ENCODE results near the gene GPRC5D.
A peak's percentile ranks its signal among the peaks of the same experiment; 100 is the strongest.

The GPRC5D gene

GRCh38 chr12:12943586-12944260 lies 8.2 kb downstream of the GPRC5D start:
- H3K27ac ChIP-seq = peak overlapping the region in 1 of 21 experiments; percentile 31
- no peak overlapping the region for H3K4me3 ChIP-seq

GRCh38 chr12:12941450-12942350 lies 10.3 kb downstream of the GPRC5D start:
- Histone ChIP-seq H3K27ac (no peak overlapping the region), H3K4me3 (no peak overlapping the region)

- Histone ChIP-seq H3K4me3 (no peak overlapping the region), H3K27ac (no peak overlapping the region)
These were observed 12.1 kb downstream of the GPRC5D start for GRCh38 chr12:12939888-12940287.

GRCh38 chr12:12938541-12938940 lies 13.4 kb downstream of the GPRC5D start:
- H3K27ac ChIP-seq = no peak overlapping the region
- no peak overlapping the region for H3K4me3 ChIP-seq

GRCh38 chr12:12936983-12937491 lies 14.9 kb downstream of the GPRC5D start:
- H3K27ac ChIP-seq = no peak overlapping the region
- no peak overlapping the region for H3K4me3 ChIP-seq

- no peak overlapping the region for H3K4me3 ChIP-seq
- no peak overlapping the region for H3K27ac ChIP-seq
These were observed 17.4 kb downstream of the GPRC5D start for GRCh38 chr12:12934556-12934955.

GRCh38 chr12:12933742-12934141 lies 18.2 kb downstream of the GPRC5D start:
- Histone ChIP-seq H3K27ac (no peak overlapping the region), H3K4me3 (no peak overlapping the region)

GRCh38 chr12:12930633-12931219 lies 21.2 kb downstream of the GPRC5D start:
- H3K4me3 ChIP-seq = no peak overlapping the region
- no peak overlapping the region for H3K27ac ChIP-seq

- Histone ChIP-seq H3K4me3 (no peak overlapping the region), H3K27ac (no peak overlapping the region)
These were observed 22.3 kb downstream of the GPRC5D start for GRCh38 chr12:12929696-12930095.

- Histone ChIP-seq H3K4me3 (peak overlapping the region; percentile 2 to 44 (median 23)), H3K27ac (peak overlapping the region in 11 of 21 experiments; percentile 12 to 70 (median 47))
These were observed 24.5 kb downstream of the GPRC5D start for GRCh38 chr12:12927211-12928079.

- Histone ChIP-seq H3K4me3 (no peak overlapping the region), H3K27ac (peak overlapping the region in 3 of 21 experiments; percentile 4 to 53 (median 42))
These were observed 25.3 kb downstream of the GPRC5D start for GRCh38 chr12:12926571-12927071.

GRCh38 chr12:12925388-12925787 lies 26.6 kb downstream of the GPRC5D start:
- H3K27ac ChIP-seq = peak overlapping the region in 7 of 21 experiments; percentile 6 to 57 (median 44)
- H3K4me3 ChIP-seq = no peak overlapping the region

GRCh38 chr12:12924169-12924568 lies 27.8 kb downstream of the GPRC5D start:
- Histone ChIP-seq H3K27ac (no peak overlapping the region), H3K4me3 (no peak overlapping the region)

- no peak overlapping the region for H3K4me3 ChIP-seq
These were observed 29.0 kb downstream of the GPRC5D start for GRCh38 chr12:12922978-12923377.

GRCh38 chr12:12922191-12922616 lies 29.8 kb downstream of the GPRC5D start:
- H3K27ac ChIP-seq = peak overlapping the region in 2 of 21 experiments; percentile 11 to 16
- no peak overlapping the region for H3K4me3 ChIP-seq

More at GRCh38 chr12:12922978-12923377, 29.0 kb downstream of the GPRC5D start:
- H3K27ac ChIP-seq = no peak overlapping the region

GRCh38 chr12:12919666-12920435 lies 32.1 kb downstream of the GPRC5D start:
- Histone ChIP-seq H3K4me3 (no peak overlapping the region), H3K27ac (peak overlapping the region in 1 of 21 experiments; percentile 15)

- Histone ChIP-seq H3K27ac (no peak overlapping the region), H3K4me3 (no peak overlapping the region)
These were observed 33.1 kb downstream of the GPRC5D start for GRCh38 chr12:12918781-12919389.

- Histone ChIP-seq H3K4me3 (no peak overlapping the region), H3K27ac (peak overlapping the region in 1 of 21 experiments; percentile 19)
These were observed 34.5 kb downstream of the GPRC5D start for GRCh38 chr12:12917517-12917916.
